Sigmoid colon (tissue), 7 donors: ENCODE data around the gene TMEM220. TPM values are rescaled to one million over a fixed set of nuclear protein-coding genes. Genes with fewer than 3 reads are reported as not detected.

Source experiments
- DNase-seq: peaks from one replicate; pipeline ENCODE4 v3.0.0-alpha.2; 2019
- H3K27ac ChIP-seq, 4 donors: fragments of 200-600 bp; sonication (generic); one replicate each; pipeline ENCODE4 v1.5.1; 2016 to 2019; ENCODE audit warnings: mild to moderate bottlenecking in 1 of 4
- H3K27me3 ChIP-seq, 3 donors: fragments of 200-600 bp; sonication (generic); one replicate each; pipeline ENCODE4 v1.5.1; 2019; ENCODE audit warnings: mild to moderate bottlenecking in 1 of 3
- H3K36me3 ChIP-seq, 4 donors: fragments of 200-600 bp; sonication (generic); one replicate each; pipeline ENCODE4 v1.5.1; 2016 to 2019
- H3K4me1 ChIP-seq, 4 donors: fragments of 200-600 bp; sonication (generic); one replicate each; pipeline ENCODE4 v1.5.1; 2017 to 2019
- H3K4me3 ChIP-seq, 4 donors: fragments of 200-600 bp; sonication (generic); one replicate each; pipeline ENCODE4 v1.5.1; 2017 to 2019; ENCODE audit warnings: mild to moderate bottlenecking in 2 of 4, moderate library complexity in 1 of 4
- H3K9me3 ChIP-seq, 4 donors: fragments of 200-600 bp in 3 of 4; sonication (generic) in 3 of 4; one replicate each; pipeline versions ENCODE4 v1.5.1 to v1.6.1; 2013 to 2019
- EP300 ChIP-seq, 4 donors: sonication (generic); formaldehyde crosslinking; IDR thresholded peaks; one replicate each; pipeline ENCODE4 v1.6.1; 2017; ENCODE audit warnings: antibody characterized with exemption in 4 of 4
- POLR2A ChIP-seq, 2 donors: fragments of 450-650 bp; IDR thresholded peaks; one replicate each; pipeline ENCODE4 v1.6.1; 2016; ENCODE audit warnings: antibody characterized with exemption in 2 of 2, mild to moderate bottlenecking in 2 of 2, moderate library complexity in 2 of 2
- POLR2AphosphoS5 ChIP-seq, 4 donors: sonication (generic); formaldehyde crosslinking; IDR thresholded peaks; one replicate each; pipeline ENCODE4 v1.6.1; 2017; ENCODE audit warnings: antibody characterized with exemption in 4 of 4
- WGBS, 2 donors: extraction: QIAGEN DNeasy Blood & Tissue Kit; methylation state at CpG; one replicate each; pipeline ENCODE4 v1.1.7; 2013; 5-methylcytosine and 5-hydroxymethylcytosine counted together
- intact Hi-C: fragments of 100-400 bp; cut with DNase I; formaldehyde crosslinking; loops from one replicate; pipeline ENCODE4 v1.15.1; 2023
- polyA plus RNA-seq, 3 donors: library from polyadenylated mRNA; stranded (reverse); fragments of 200-250 nt; gene quantifications; one replicate each; pipeline ENCODE4 v1.2.3, GENCODE V29; 2013
- total RNA-seq, 4 donors: library from RNA; depleted of rRNA; stranded (reverse); fragments of >200 nt; gene quantifications; one replicate each; pipeline ENCODE4 v1.1.0, GENCODE V29; 2016
- TF ChIP-seq, protein P1 (sequence below), 4 experiments: fragments of 450-650 bp in 3 of 4; fragments of 200-600 bp in 1 of 4; IDR thresholded peaks; one replicate each; pipeline ENCODE4 v1.5.1; 2016 to 2019; ENCODE audit warnings: antibody characterized with exemption in 4 of 4, mild to moderate bottlenecking in 3 of 4, moderate library complexity in 2 of 4
- donor health status: healthy with polysubstance abuse.
- donor health status: Bipolar disorder and iron deficiency.
- donor health status: healthy.

TMEM220 gene
- total and polyA plus RNA-seq, 7 donors = 8.3 to 22.7 (median 13.2) TPM

DNA sequence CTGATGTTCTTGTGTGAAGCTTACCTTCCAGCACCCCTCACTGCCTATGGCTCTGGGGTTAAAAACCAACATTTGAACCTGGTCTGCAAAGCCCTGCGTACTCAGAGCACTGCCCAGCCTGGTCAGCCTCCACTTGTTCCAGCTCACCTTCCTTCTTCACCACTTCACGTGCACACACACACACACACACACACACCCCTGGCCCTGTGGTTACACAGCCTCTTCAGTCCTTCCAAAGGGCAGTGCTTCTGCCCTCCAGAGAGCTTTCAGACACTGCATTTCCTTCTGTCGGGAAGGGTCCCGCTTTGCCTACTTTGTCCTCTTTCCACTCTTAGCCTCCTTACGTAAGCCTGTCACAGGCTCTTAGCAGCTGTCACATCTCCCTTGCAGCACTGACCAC lies 9.6 kb upstream of the TMEM220 start:
- peak; percentile 52 for DNase-seq
- H3K9me3 ChIP-seq = no peaks in the 10 kb centered on the region
- intact Hi-C loops = no loop called here
- H3K27ac ChIP-seq = no peak overlapping the region
- TF ChIP-seq POLR2A (IDR thresholded peaks at IDR 0.05) (no peak), EP300 (IDR thresholded peaks at IDR 0.05) (no peak), POLR2AphosphoS5 (IDR thresholded peaks at IDR 0.05) (no peak)
- TF ChIP-seq, protein P1, sequence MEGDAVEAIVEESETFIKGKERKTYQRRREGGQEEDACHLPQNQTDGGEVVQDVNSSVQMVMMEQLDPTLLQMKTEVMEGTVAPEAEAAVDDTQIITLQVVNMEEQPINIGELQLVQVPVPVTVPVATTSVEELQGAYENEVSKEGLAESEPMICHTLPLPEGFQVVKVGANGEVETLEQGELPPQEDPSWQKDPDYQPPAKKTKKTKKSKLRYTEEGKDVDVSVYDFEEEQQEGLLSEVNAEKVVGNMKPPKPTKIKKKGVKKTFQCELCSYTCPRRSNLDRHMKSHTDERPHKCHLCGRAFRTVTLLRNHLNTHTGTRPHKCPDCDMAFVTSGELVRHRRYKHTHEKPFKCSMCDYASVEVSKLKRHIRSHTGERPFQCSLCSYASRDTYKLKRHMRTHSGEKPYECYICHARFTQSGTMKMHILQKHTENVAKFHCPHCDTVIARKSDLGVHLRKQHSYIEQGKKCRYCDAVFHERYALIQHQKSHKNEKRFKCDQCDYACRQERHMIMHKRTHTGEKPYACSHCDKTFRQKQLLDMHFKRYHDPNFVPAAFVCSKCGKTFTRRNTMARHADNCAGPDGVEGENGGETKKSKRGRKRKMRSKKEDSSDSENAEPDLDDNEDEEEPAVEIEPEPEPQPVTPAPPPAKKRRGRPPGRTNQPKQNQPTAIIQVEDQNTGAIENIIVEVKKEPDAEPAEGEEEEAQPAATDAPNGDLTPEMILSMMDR (IDR thresholded peaks at IDR 0.05) = no peak
- no peak overlapping the region for H3K4me3 ChIP-seq
- H3K27me3 ChIP-seq = no peaks in the 10 kb centered on the region
- H3K4me1 ChIP-seq = no peaks in the 10 kb centered on the region
- WGBS, 2 donors = 85 to 87% methylated on average over 5 of the region's 5 CpGs
- H3K36me3 ChIP-seq = no peaks in the 10 kb centered on the region

GRCh38 chr17:10738521-10739258 lies 8.9 kb upstream of the TMEM220 start:
- 27 to 58% methylated on average over 5 of the region's 5 CpGs for WGBS, 2 donors
- H3K36me3 ChIP-seq = no peaks in the 10 kb centered on the region
- intact Hi-C loops = no loop called here
- H3K27me3 ChIP-seq = no peaks in the 10 kb centered on the region
- no peak overlapping the region for H3K4me3 ChIP-seq
- H3K4me1 ChIP-seq = no peaks in the 10 kb centered on the region
- H3K27ac ChIP-seq = peak overlapping the region in 1 of 4 donors; percentile 7
- no peak for TF ChIP-seq POLR2AphosphoS5 (IDR thresholded peaks at IDR 0.05)
- TF ChIP-seq, protein P1 (IDR thresholded peaks at IDR 0.05) = no peak
- TF ChIP-seq POLR2A (IDR thresholded peaks at IDR 0.05) = no peak
- TF ChIP-seq EP300 (IDR thresholded peaks at IDR 0.05) = no peak
- DNase-seq = peak; percentile 59
- no peaks in the 10 kb centered on the region for H3K9me3 ChIP-seq

GRCh38 chr17:10737736-10738135 lies 7.9 kb upstream of the TMEM220 start:
- Histone ChIP-seq H3K4me3 (no peak overlapping the region), H3K4me1 (no peaks in the 10 kb centered on the region), H3K27ac (no peak overlapping the region), H3K36me3 (no peaks in the 10 kb centered on the region), H3K27me3 (no peaks in the 10 kb centered on the region), H3K9me3 (no peaks in the 10 kb centered on the region)
- WGBS, 2 donors = 28 to 67% methylated on average over 3 of the region's 3 CpGs
- DNase-seq = peak; percentile 61
- intact Hi-C loops = loop anchor here (1.0 kb wide), 1 partner anchor 108 kb away; no protein-coding TSS in a partner anchor
- TF ChIP-seq, protein P1 (IDR thresholded peaks at IDR 0.05) = no peak
- TF ChIP-seq POLR2AphosphoS5 (IDR thresholded peaks at IDR 0.05) (no peak), EP300 (IDR thresholded peaks at IDR 0.05) (no peak), POLR2A (IDR thresholded peaks at IDR 0.05) (no peak)

DNA sequence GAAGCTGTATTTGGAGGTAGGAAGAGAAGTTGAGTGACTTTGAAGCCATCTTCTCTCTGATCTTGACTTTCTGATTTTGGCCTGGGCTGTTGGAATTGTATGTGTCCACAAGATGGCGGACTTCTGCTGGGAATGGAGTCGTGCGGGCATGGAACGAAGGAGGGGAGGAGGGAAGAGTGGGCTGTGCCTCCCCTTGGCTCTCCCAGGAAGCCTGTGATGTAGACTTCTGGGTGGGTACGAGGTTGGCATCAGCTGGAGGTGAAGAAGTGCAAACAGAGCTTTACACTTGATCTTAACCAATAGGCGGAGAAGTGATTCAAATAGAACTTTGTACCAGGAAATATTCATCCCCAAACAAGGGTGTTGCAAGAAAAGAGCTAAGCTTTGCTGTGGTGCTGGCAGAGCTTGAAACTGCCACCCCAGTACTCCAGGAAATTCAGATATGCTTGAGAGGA lies 7.4 kb upstream of the TMEM220 start:
- Histone ChIP-seq H3K9me3 (no peaks in the 10 kb centered on the region), H3K36me3 (no peaks in the 10 kb centered on the region), H3K27ac (no peak overlapping the region), H3K4me3 (no peak overlapping the region), H3K4me1 (no peaks in the 10 kb centered on the region), H3K27me3 (no peaks in the 10 kb centered on the region)
- DNase-seq = peak; percentile 80
- intact Hi-C loops = loop anchor here (1.0 kb wide), 1 partner anchor 108 kb away; no protein-coding TSS in a partner anchor
- WGBS, 2 donors = 4 to 14% methylated on average over 6 of the region's 6 CpGs
- TF ChIP-seq POLR2AphosphoS5 (IDR thresholded peaks at IDR 0.05) = no peak
- TF ChIP-seq, protein P1 (IDR thresholded peaks at IDR 0.05) = peak; percentile 49 to 79 (median 68)
